ENCODE measurements around the gene CACNA2D1.

DNA sequence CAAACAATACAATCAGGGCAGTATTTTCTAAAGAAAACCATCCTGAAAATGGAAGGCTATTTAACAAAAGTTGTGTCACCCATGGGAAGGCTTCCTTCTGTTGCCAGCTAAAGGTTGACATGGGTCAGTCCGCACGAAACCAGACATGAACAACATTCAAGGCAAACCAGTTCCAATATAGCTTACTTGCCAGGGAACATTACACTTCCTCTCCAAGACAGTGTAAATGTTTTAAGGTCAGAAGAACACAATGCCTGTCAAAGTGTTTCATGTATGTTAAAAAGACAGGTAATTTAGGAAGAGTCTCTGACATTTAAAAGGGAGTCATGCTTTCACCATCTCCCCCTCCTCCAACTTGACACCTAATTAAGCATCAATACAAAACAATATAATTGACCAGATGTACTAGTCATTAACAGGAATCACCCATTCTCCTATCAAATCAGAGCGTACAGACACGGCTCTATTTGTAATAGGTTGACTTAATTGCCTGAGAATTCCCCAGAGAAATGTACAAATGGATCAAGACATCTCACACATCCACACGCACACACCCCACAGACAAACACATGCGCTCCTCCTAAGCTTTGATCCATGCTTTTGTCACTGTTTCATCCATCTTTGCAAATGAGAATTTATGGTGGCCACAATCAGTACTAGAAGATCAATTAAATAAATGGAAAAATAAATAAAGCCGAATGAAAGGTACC lies 69.5 kb downstream of the CACNA2D1 start:
- TF ChIP-seq RAD21 (IDR thresholded peaks at IDR 0.05; ENCODE audit: low read depth) (no peak), FOXM1 (IDR thresholded peaks at IDR 0.05; ENCODE audit: borderline replicate concordance, low read depth) (no peak), YY1 (IDR thresholded peaks at IDR 0.05; ENCODE audit: low read depth) (no peak), TEAD4 (IDR thresholded peaks at IDR 0.05) (no peak), EP300 (IDR thresholded peaks at IDR 0.05; ENCODE audit: borderline replicate concordance) (no peak), ZBTB7A (IDR thresholded peaks at IDR 0.05; ENCODE audit: low read depth) (no peak), TAF1 (IDR thresholded peaks at IDR 0.05; ENCODE audit: low read depth) (no peak)
- TF ChIP-seq, protein P1, sequence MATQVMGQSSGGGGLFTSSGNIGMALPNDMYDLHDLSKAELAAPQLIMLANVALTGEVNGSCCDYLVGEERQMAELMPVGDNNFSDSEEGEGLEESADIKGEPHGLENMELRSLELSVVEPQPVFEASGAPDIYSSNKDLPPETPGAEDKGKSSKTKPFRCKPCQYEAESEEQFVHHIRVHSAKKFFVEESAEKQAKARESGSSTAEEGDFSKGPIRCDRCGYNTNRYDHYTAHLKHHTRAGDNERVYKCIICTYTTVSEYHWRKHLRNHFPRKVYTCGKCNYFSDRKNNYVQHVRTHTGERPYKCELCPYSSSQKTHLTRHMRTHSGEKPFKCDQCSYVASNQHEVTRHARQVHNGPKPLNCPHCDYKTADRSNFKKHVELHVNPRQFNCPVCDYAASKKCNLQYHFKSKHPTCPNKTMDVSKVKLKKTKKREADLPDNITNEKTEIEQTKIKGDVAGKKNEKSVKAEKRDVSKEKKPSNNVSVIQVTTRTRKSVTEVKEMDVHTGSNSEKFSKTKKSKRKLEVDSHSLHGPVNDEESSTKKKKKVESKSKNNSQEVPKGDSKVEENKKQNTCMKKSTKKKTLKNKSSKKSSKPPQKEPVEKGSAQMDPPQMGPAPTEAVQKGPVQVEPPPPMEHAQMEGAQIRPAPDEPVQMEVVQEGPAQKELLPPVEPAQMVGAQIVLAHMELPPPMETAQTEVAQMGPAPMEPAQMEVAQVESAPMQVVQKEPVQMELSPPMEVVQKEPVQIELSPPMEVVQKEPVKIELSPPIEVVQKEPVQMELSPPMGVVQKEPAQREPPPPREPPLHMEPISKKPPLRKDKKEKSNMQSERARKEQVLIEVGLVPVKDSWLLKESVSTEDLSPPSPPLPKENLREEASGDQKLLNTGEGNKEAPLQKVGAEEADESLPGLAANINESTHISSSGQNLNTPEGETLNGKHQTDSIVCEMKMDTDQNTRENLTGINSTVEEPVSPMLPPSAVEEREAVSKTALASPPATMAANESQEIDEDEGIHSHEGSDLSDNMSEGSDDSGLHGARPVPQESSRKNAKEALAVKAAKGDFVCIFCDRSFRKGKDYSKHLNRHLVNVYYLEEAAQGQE (IDR thresholded peaks at IDR 0.05; ENCODE audit: low read depth): no peak

Data from Ishikawa (cell line).